Diencephalon (tissue), 1 donor: ENCODE results near the gene OR5AL1. TPM values are rescaled to one million over a fixed set of nuclear protein-coding genes. Genes with fewer than 3 reads are reported as not detected.

Source experiments
- total RNA-seq: library from RNA; depleted of rRNA; stranded (reverse); fragments of >200 nt; gene quantifications from one replicate; pipeline ENCODE4 v1.2.3, GENCODE V29; 2014

The OR5AL1 gene
- total RNA-seq, result not detected

DNA sequence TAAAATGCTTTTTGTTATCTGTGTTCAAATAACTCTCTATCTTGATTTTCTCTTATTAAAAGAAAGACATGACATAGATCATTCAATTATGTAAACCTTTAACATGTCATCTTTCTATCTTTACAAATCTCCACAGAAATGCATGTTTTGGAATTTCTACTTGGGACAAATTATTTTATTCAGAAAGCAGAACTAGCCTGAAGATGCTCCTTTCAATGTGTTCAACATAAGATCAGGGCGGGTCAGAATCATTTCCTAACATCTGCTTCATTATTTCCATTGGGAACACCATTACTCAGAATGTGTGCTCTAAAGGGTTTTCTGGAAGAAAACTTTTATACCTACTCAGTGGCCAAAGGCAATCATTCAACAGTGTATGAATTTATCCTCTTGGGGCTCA is at the start of gene OR5AL1:
Gene OR5AL1 (plus strand): TSS at position 301 of the 400 bp plus-strand sequence.

DNA sequence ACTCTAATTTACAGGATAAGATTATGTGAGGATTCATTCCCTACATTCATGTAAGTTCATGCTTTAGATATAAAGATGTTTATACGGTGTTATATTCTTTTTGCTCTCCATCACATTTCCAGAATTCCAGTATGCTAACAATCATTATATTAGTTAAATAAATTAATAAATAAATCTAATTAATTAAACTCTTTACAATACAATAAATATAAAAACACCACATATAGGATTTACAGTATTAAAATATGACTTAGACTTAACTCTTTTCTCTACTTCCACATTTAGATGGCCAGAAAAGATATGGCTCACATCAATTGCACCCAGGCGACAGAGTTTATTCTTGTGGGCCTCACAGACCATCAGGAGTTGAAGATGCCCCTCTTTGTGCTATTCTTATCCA is 37.2 kb upstream of the OR5AL1 start, which contains the start of gene OR8U1:
Gene OR8U1 (plus strand): TSS at position 301 of the 400 bp plus-strand sequence. CDS start 0 bp downstream, at position 301.

Other genes with a start within 250 kb of the OR5AL1 start
- gene OR5J2, start 236.1 kb upstream of the OR5AL1 start, total RNA-seq, result not detected
- gene OR5T2, start 178.4 kb upstream of the OR5AL1 start, total RNA-seq, result not detected
- gene OR5T3, start 160.4 kb upstream of the OR5AL1 start, total RNA-seq, result not detected
- not detected for gene OR5T1, start 138.5 kb upstream of the OR5AL1 start, total RNA-seq
- gene OR8H1, start 120.4 kb upstream of the OR5AL1 start, total RNA-seq, result not detected
- not detected for gene OR8K3, start 97.6 kb upstream of the OR5AL1 start, total RNA-seq
- gene OR8K1, start 66.7 kb upstream of the OR5AL1 start, total RNA-seq, result not detected
- gene OR8J1, start 58.4 kb upstream of the OR5AL1 start, total RNA-seq, result not detected
- not detected for gene OR8U1, start 37.1 kb upstream of the OR5AL1 start, total RNA-seq
- not detected for gene OR5M3, start 60.7 kb downstream of the OR5AL1 start, total RNA-seq
- gene OR5M8, start 78.7 kb downstream of the OR5AL1 start, total RNA-seq, result not detected
- gene OR5M11, start 130.6 kb downstream of the OR5AL1 start, total RNA-seq, result not detected
- gene OR5M10, start 165.0 kb downstream of the OR5AL1 start, total RNA-seq, result not detected
- gene OR5M1, start 202.2 kb downstream of the OR5AL1 start, total RNA-seq, result not detected
- not detected for gene OR5AP2, start 229.7 kb downstream of the OR5AL1 start, total RNA-seq